CD4-positive, alpha-beta T cell (primary cell): ENCODE measurements around the gene CHCHD1. TPM values are rescaled to one million over a fixed set of nuclear protein-coding genes. Genes with fewer than 3 reads are reported as not detected.
"Not testable (repeated sequence)": the region's sequence is repeated elsewhere in the genome, so short reads cannot be mapped to it uniquely, and the experiment has no call there.

Experiments
- ATAC-seq: fragments of 200-7000 bp; cut with Tn5 transposase; one replicate; pipeline ENCODE4 v1.10.0; 2022; ENCODE audit warnings: mild to moderate bottlenecking; ENCODE audit not compliant: poor library complexity
- CTCF ChIA-PET: fragments of 350-600 bp; sonication (Branson Sonifier 250); formaldehyde crosslinking; loops from one replicate; lab custom pipeline; 2021; ENCODE audit warnings: antibody characterized with exemption, inconsistent platforms; lab: Charles Lee
- POLR2A ChIA-PET: fragments of 350-600 bp; sonication (Branson Sonifier 250); formaldehyde crosslinking; loops from one replicate; lab custom pipeline; 2021; ENCODE audit warnings: antibody characterized with exemption, inconsistent platforms; lab: Charles Lee
- DNase-seq, 14 experiments: peaks; one replicate each; pipeline ENCODE4 v3.0.0-alpha.2; 2013 to 2020; ENCODE audit warnings: mixed read lengths in 2 of 14
- H3K27ac ChIP-seq, 2 donors: one replicate each; pipeline versions ENCODE4 v1.5.1 to v1.7.0; 2013; ENCODE audit warnings: low read length in 2 of 2, low read depth in 1 of 2, mild to moderate bottlenecking in 1 of 2
- H3K27me3 ChIP-seq, 2 experiments: 1 replicate in 1 of 2; 2 replicates in 1 of 2; pipeline versions ENCODE4 v1.6.1 to v1.7.0; 2013; ENCODE audit warnings: low read length in 2 of 2, control low read depth in 1 of 2, mild to moderate bottlenecking in 1 of 2, moderate library complexity in 1 of 2; ENCODE audit not compliant: insufficient read depth in 2 of 2, control insufficient read depth in 1 of 2
- H3K36me3 ChIP-seq: one replicate; pipeline ENCODE4 v1.6.1; 2013; ENCODE audit warnings: low read length, control low read depth; ENCODE audit not compliant: insufficient read depth
- H3K4me1 ChIP-seq: one replicate; pipeline ENCODE4 v1.6.1; 2013; ENCODE audit warnings: low read length, control low read depth; ENCODE audit not compliant: insufficient read depth
- H3K4me3 ChIP-seq: one replicate; pipeline ENCODE4 v1.5.1; 2013; ENCODE audit warnings: mild to moderate bottlenecking, low read length, moderate library complexity
- H3K9me3 ChIP-seq, 2 experiments: 1 replicate in 1 of 2; 2 replicates in 1 of 2; pipeline versions ENCODE4 v1.6.1 to v1.7.0; 2013; ENCODE audit warnings: low read length in 2 of 2, mild to moderate bottlenecking in 2 of 2, control low read depth in 1 of 2, moderate library complexity in 1 of 2; ENCODE audit not compliant: control insufficient read depth in 1 of 2, insufficient read depth in 1 of 2
- H3K27ac Mint-ChIP-seq: one replicate; pipeline ENCODE4 v1.8.0; 2020; ENCODE audit warnings: mixed read lengths
- H3K27me3 Mint-ChIP-seq: one replicate; pipeline ENCODE4 v1.8.0; 2021; ENCODE audit warnings: mixed read lengths
- H3K36me3 Mint-ChIP-seq: one replicate; pipeline ENCODE4 v1.8.0; 2021; ENCODE audit warnings: low read depth, mixed read lengths
- H3K4me1 Mint-ChIP-seq: one replicate; pipeline ENCODE4 v1.8.0; 2021; ENCODE audit warnings: low read depth, mixed read lengths
- H3K4me3 Mint-ChIP-seq: one replicate; pipeline ENCODE4 v1.8.0; 2020; ENCODE audit warnings: mild to moderate bottlenecking, mixed read lengths
- H3K9me3 Mint-ChIP-seq: one replicate; pipeline ENCODE4 v1.8.0; 2020; ENCODE audit warnings: mixed read lengths
- CTCF ChIP-seq: fragments of 200-600 bp; IDR thresholded peaks from one replicate; pipeline ENCODE4 v1.8.0; 2022; ENCODE audit warnings: antibody characterized with exemption, mild to moderate bottlenecking
- intact Hi-C, 2 experiments: fragments of 100-400 bp; cut with DNase I in 1 of 2; cut with micrococcal nuclease in 1 of 2; formaldehyde crosslinking; loops; one replicate each; pipeline versions ENCODE4 v1.15.1 to v1.9.0; 2023 to 2025; cut with DNase I, micrococcal nuclease
- total RNA-seq, 174 experiments: library from RNA in 2 of 174; stranded (reverse) in 2 of 174; gene quantifications; one replicate each; pipeline ENCODE4 v1.2.3 and lab custom pipeline; 2021 to 2026

The CHCHD1 gene
- total RNA-seq, 2 experiments from 2014 or later = 6.3 to 6.8 TPM

GRCh38 chr10:73734028-73734720 lies 47.7 kb upstream of the CHCHD1 start:
- no peak for ATAC-seq
- H3K4me1 ChIP-seq = peaks cover 27% of the 10 kb centered on the region
- Mint-ChIP-seq H3K27me3 (no peaks in the 10 kb centered on the region), H3K27ac (no peak overlapping the region), H3K4me3 (no peak overlapping the region), H3K36me3 (peaks cover 29% of the 10 kb centered on the region), H3K9me3 (no peaks in the 10 kb centered on the region), H3K4me1 (peaks cover 23% of the 10 kb centered on the region)
- ChIA-PET CTCF (interaction anchor here (1.1 kb wide), 1 partner anchor 9 kb away, joined by 3 read pairs; no protein-coding TSS in a partner anchor), POLR2A (interaction anchor here (0.6 kb wide), 1 partner anchor 75 kb away, joined by 3 read pairs; no protein-coding TSS in a partner anchor)
- no peak for DNase-seq
- H3K36me3 ChIP-seq = peaks cover 13% of the 10 kb centered on the region
- H3K27me3 ChIP-seq = no peaks in the 10 kb centered on the region
- TF ChIP-seq CTCF = no peak
- H3K4me3 ChIP-seq = no peak overlapping the region
- intact Hi-C loops = loop anchor here in 1 of 2 experiments (5.0 to 10.0 kb wide), 2 partner anchors 107 to 421 kb away; partner anchors contain the start of genes ADK and AP3M1
- no peak overlapping the region for H3K27ac ChIP-seq
- no peaks in the 10 kb centered on the region for H3K9me3 ChIP-seq

DNA sequence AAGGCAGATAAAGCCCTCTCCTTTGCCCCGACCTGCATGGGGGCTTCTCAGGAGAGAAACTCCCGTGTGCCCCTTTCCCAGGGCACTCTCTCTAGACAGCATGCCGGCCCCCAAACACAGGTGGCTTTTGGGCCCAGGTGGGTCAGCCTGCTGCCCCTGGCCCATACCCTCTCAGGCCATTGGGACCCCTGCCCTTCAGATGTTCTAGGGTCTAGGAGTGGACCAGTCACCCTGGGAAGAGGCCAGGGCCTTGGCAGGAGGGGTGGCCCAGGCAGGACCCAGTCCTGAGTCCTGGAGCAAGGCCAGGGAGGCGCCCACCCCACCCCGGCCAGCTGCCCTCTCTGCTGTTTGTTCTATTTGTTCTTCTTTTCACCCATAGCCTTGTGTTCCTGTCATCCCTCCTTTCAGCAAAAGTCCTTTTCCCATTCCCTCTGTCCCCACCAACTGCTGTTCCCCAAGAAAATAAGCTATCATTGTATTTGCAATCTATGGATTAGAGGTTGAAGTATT lies 47.0 kb upstream of the CHCHD1 start:
- H3K4me1 Mint-ChIP-seq = peaks cover 18% of the 10 kb centered on the region
- H3K4me3 Mint-ChIP-seq = no peak overlapping the region
- intact Hi-C loops = loop anchor here in 1 of 2 experiments (5.0 to 10.0 kb wide), 2 partner anchors 108 to 420 kb away; partner anchors contain the start of genes ADK and AP3M1
- no peak for TF ChIP-seq CTCF
- no peaks in the 10 kb centered on the region for H3K9me3 Mint-ChIP-seq
- H3K27me3 ChIP-seq = no peaks in the 10 kb centered on the region
- ATAC-seq (no peak), DNase-seq (no peak)
- no peaks in the 10 kb centered on the region for H3K27me3 Mint-ChIP-seq
- no peak overlapping the region for H3K27ac ChIP-seq
- ChIA-PET CTCF (no interaction called here), POLR2A (no interaction called here)
- no peak overlapping the region for H3K27ac Mint-ChIP-seq
- H3K36me3 ChIP-seq = peaks cover 13% of the 10 kb centered on the region
- no peaks in the 10 kb centered on the region for H3K9me3 ChIP-seq
- H3K36me3 Mint-ChIP-seq = peaks cover 25% of the 10 kb centered on the region
- peaks cover 22% of the 10 kb centered on the region for H3K4me1 ChIP-seq
- no peak overlapping the region for H3K4me3 ChIP-seq

DNA sequence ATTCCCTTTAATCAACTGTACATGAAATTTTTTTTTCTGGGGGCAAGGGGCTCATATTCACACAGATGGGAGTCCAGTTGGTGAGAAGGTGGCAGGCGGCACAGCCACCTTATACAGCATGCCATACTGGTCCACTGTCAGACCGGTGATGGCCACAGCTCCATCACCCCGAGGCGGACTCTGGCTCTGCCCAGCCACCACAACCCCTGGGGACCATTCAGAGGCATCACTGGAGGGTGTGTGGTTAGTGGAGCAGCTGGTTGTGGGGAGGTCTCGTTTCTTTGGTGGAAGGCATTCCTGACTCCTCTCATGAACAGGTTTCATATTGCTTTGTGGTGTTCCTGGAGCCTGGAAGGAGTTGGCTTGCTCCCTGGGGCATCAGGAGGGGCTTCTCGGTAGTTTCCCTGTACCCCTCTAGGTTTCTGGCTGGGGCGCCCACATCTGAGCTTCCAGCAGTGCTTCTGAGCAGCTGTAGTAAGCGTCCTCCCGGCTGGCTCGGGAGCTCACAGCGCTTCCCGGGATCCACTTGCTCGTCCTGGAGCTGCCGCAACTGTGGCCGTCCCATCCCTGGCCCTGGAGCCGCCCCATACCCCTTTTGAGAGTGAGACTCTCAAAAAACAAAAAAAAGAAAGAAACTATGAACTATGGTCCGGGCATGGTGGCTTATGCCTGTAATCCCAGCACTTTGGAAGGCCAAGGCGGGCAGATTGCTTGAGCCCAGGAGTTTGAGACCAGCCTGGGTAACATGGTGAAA lies 41.2 kb upstream of the CHCHD1 start:
- H3K27me3 Mint-ChIP-seq, H3K27me3 ChIP-seq, H3K9me3 ChIP-seq, H3K9me3 Mint-ChIP-seq, H3K36me3 ChIP-seq, CTCF ChIA-PET, H3K4me3 Mint-ChIP-seq, H3K27ac ChIP-seq, DNase-seq, H3K4me3 ChIP-seq, H3K27ac Mint-ChIP-seq, ATAC-seq: not testable (repeated sequence)
- peaks cover 25% of the 10 kb centered on the region for H3K4me1 ChIP-seq
- POLR2A ChIA-PET = interaction anchor here (4.8 kb wide), 1 partner anchor 10 kb away, joined by 84 read pairs; no protein-coding TSS in a partner anchor
- intact Hi-C loops = loop anchor here in 1 of 2 experiments (5.0 to 10.0 kb wide), 3 partner anchors 243 to 1374 kb away; partner anchors contain the start of genes MRPS16, PPP3CB and SAMD8
- H3K4me1 Mint-ChIP-seq = peaks cover 28% of the 10 kb centered on the region
- H3K36me3 Mint-ChIP-seq = peaks cover 30% of the 10 kb centered on the region
